Brain microvascular endothelial cell (primary cell): Measurements from ENCODE around the gene PIWIL4.

Experiments
- DNase-seq: peaks from one replicate; pipeline ENCODE4 v3.0.0-alpha.2; 2020
- H3K27ac ChIP-seq: fragments of 250-450 bp; sonication (Bioruptor Pico); 2 replicates; pipeline ENCODE4 v1.5.1; 2020; ENCODE audit warnings: mild to moderate bottlenecking, moderate library complexity
- H3K27me3 ChIP-seq: fragments of 250-450 bp; sonication (Bioruptor Pico); replicated peaks from 2 replicates; pipeline ENCODE4 v1.5.1; 2020; ENCODE audit warnings: mild to moderate bottlenecking
- H3K36me3 ChIP-seq: fragments of 250-450 bp; sonication (Bioruptor Pico); replicated peaks from 2 replicates; pipeline ENCODE4 v1.5.1; 2020; ENCODE audit warnings: mild to moderate bottlenecking
- H3K4me3 ChIP-seq: 2 replicates; pipeline ENCODE4 v1.5.1; 2011; ENCODE audit warnings: low read depth, mild to moderate bottlenecking, control low read depth, low read length, moderate library complexity
- CTCF ChIP-seq: IDR thresholded peaks from 2 replicates; pipeline ENCODE4 v1.5.1; 2011; ENCODE audit warnings: low read depth, mild to moderate bottlenecking, moderate library complexity, low read length, control low read depth, inconsistent platforms; ENCODE audit errors: missing control alignments
- in situ Hi-C: cut with HindIII; loops from 2 replicates; pipeline ENCODE4 v1.10.0; 2017; ENCODE audit warnings: low sequenced_read_pairs, low pct_ligation_motif_present

Gene PIWIL4

GRCh38 chr11:94632356-94632755, 65.2 kb downstream of the PIWIL4 start:
- Histone ChIP-seq H3K27me3 (no peaks in the 10 kb centered on the region), H3K4me3 (no peak overlapping the region), H3K36me3 (no peaks in the 10 kb centered on the region), H3K27ac (no peak overlapping the region)
- no peak for TF ChIP-seq CTCF
- in situ Hi-C loops: no loop called here
- DNase-seq: no peak

- TF ChIP-seq CTCF: no peak
- H3K36me3 ChIP-seq: no peaks in the 10 kb centered on the region
- DNase-seq: no peak
- in situ Hi-C loops: no loop called here
- H3K27ac ChIP-seq: no peak overlapping the region
- no peak overlapping the region for H3K4me3 ChIP-seq
- no peaks in the 10 kb centered on the region for H3K27me3 ChIP-seq
These were observed 67.9 kb downstream of the PIWIL4 start for GRCh38 chr11:94635072-94635471.

GRCh38 chr11:94636388-94636949, 69.3 kb downstream of the PIWIL4 start:
- Histone ChIP-seq H3K36me3 (no peaks in the 10 kb centered on the region), H3K27me3 (no peaks in the 10 kb centered on the region), H3K4me3 (no peak overlapping the region), H3K27ac (no peak overlapping the region)
- in situ Hi-C loops: no loop called here
- no peak for TF ChIP-seq CTCF
- DNase-seq: no peak

- in situ Hi-C loops: no loop called here
- no peak for DNase-seq
- no peaks in the 10 kb centered on the region for H3K36me3 ChIP-seq
- TF ChIP-seq CTCF: no peak
- H3K27ac ChIP-seq: no peak overlapping the region
- no peak overlapping the region for H3K4me3 ChIP-seq
- H3K27me3 ChIP-seq: no peaks in the 10 kb centered on the region
These were observed 71.2 kb downstream of the PIWIL4 start for GRCh38 chr11:94638301-94638901.

- in situ Hi-C loops: no loop called here
- Histone ChIP-seq H3K27me3 (no peaks in the 10 kb centered on the region), H3K27ac (no peak overlapping the region), H3K36me3 (no peaks in the 10 kb centered on the region), H3K4me3 (no peak overlapping the region)
- no peak for TF ChIP-seq CTCF
- DNase-seq: peak; percentile 48
These were observed 71.8 kb downstream of the PIWIL4 start for GRCh38 chr11:94638902-94639373.
